Ishikawa (cell line): ENCODE measurements around the gene BASP1.

Experiments used
- EGR1 ChIP-seq: IDR thresholded peaks from 2 replicates; pipeline ENCODE4 v1.6.1; 2012
- EP300 ChIP-seq: IDR thresholded peaks from 2 replicates; pipeline ENCODE4 v1.6.1; 2012; ENCODE audit warnings: borderline replicate concordance
- MAX ChIP-seq: IDR thresholded peaks from 2 replicates; pipeline ENCODE4 v1.6.1; 2012
- NFIC ChIP-seq: IDR thresholded peaks from 2 replicates; pipeline ENCODE4 v1.6.1; 2012
- REST ChIP-seq: IDR thresholded peaks from 2 replicates; pipeline ENCODE4 v1.6.1; 2012; ENCODE audit warnings: low read depth, mild to moderate bottlenecking
- TAF1 ChIP-seq: IDR thresholded peaks from 2 replicates; pipeline ENCODE4 v1.6.1; 2012; ENCODE audit warnings: low read depth, mild to moderate bottlenecking
- YY1 ChIP-seq: IDR thresholded peaks from 2 replicates; pipeline ENCODE4 v1.6.1; 2012; ENCODE audit warnings: low read depth

- TF ChIP-seq YY1 (no peak), EP300 (no peak), REST (no peak), EGR1 (no peak), TAF1 (no peak), NFIC (no peak), MAX (no peak)
These were observed 12.8 kb downstream of the BASP1 start for GRCh38 chr5:17230191-17230590.
